HepG2 (cell line): ENCODE measurements around the gene DNAJC15. TPM values are rescaled to one million over a fixed set of nuclear protein-coding genes. Genes with fewer than 3 reads are reported as not detected.

Experiments used
- ATAC-seq: fragments of 200-7000 bp; cut with Tn5 transposase; 3 replicates; pipeline ENCODE4 v1.9.1; 2020; ENCODE audit warnings: mild to moderate bottlenecking, moderate library complexity
- BruUV-seq: library from RNA; stranded (reverse); fragments of 400-500 nt; replicated peaks from 2 replicates; lab custom pipeline; 2021; lab: Mats Ljungman, UMichigan
- CTCF ChIA-PET: fragments of 300-600 bp; formaldehyde crosslinking; extraction: SDS; loops from one replicate; lab custom pipeline; 2021; ENCODE audit warnings: low total read pairs, inconsistent platforms, low intra/inter-chr PET ratio; lab: Yijun Ruan, JAX
- POLR2A ChIA-PET: fragments of 350-600 bp; sonication (Branson Sonifier 250); formaldehyde crosslinking; loops from one replicate; lab custom pipeline; 2020; ENCODE audit warnings: antibody characterized with exemption, inconsistent platforms; lab: Yijun Ruan, JAX
- DNase-seq: peaks from one replicate; pipeline ENCODE4 v3.0.0-alpha.2; 2015; ENCODE audit warnings: low spot score
- FAIRE-seq: peaks from 3 replicates; lab custom pipeline; 2011; peaks lifted over from hg19 to GRCh38; lab: Jason Lieb, UNC
- H2AFZ ChIP-seq: one replicate; pipeline ENCODE4 v1.6.1; 2011; ENCODE audit warnings: low read length, inconsistent platforms
- H3K27ac ChIP-seq: fragments of 300-600 bp; 3 replicates; pipeline ENCODE4 v1.8.0; 2011; ENCODE audit warnings: mixed run types, mild to moderate bottlenecking, mixed read lengths, low read length, inconsistent platforms; ENCODE audit not compliant: insufficient read depth; ENCODE audit errors: extremely low read length
- H3K27me3 ChIP-seq, 2 experiments: fragments of 200-600 bp in 1 of 2; 2 replicates in 1 of 2; 3 replicates in 1 of 2; pipeline versions ENCODE4 v1.6.0 to v1.8.0; 2011; ENCODE audit warnings: low read length in 2 of 2, mild to moderate bottlenecking in 2 of 2, moderate library complexity in 2 of 2, inconsistent platforms in 1 of 2; ENCODE audit not compliant: insufficient read depth in 2 of 2, control insufficient read depth in 1 of 2
- H3K36me3 ChIP-seq, 2 experiments: fragments of 200-600 bp in 1 of 2; replicated peaks in 1 of 2; 2 replicates in 1 of 2; 3 replicates in 1 of 2; pipeline versions ENCODE4 v1.5.1 to v1.8.0; 2011; ENCODE audit warnings: low read length in 2 of 2, inconsistent platforms in 1 of 2; ENCODE audit not compliant: insufficient read depth in 2 of 2, control insufficient read depth in 1 of 2
- H3K4me1 ChIP-seq: 2 replicates; pipeline ENCODE4 v1.5.1; 2012; ENCODE audit warnings: low read length, inconsistent platforms; ENCODE audit not compliant: insufficient read depth
- H3K4me2 ChIP-seq: 2 replicates; pipeline ENCODE4 v1.6.0; 2011; ENCODE audit warnings: low read depth, low read length, inconsistent platforms
- H3K4me3 ChIP-seq, 3 experiments: fragments of 200-600 bp in 1 of 3; sonication (generic), shearing (Covaris generic) in 1 of 3; replicated peaks in 1 of 3; 2 replicates each; pipeline ENCODE4 v1.5.1; 2011 to 2016; ENCODE audit warnings: low read length in 3 of 3, inconsistent platforms in 2 of 3, low read depth in 2 of 3, mild to moderate bottlenecking in 2 of 3, control low read depth in 1 of 3, mixed read lengths in 1 of 3; ENCODE audit not compliant: insufficient read depth in 1 of 3
- H3K79me2 ChIP-seq: one replicate; pipeline ENCODE4 v1.6.1; 2011; ENCODE audit warnings: low read length, inconsistent platforms; ENCODE audit not compliant: insufficient read depth
- H3K9ac ChIP-seq: 2 replicates; pipeline ENCODE4 v1.6.0; 2011; ENCODE audit warnings: mild to moderate bottlenecking, low read depth, low read length, inconsistent platforms; ENCODE audit not compliant: insufficient read depth
- H3K9me3 ChIP-seq: 2 replicates; pipeline ENCODE4 v1.5.1; 2012; ENCODE audit warnings: mild to moderate bottlenecking, low read length
- H4K20me1 ChIP-seq: 2 replicates; pipeline ENCODE4 v1.6.0; 2011; ENCODE audit warnings: inconsistent platforms, mild to moderate bottlenecking, low read length, moderate library complexity; ENCODE audit not compliant: insufficient read depth
- ARHGAP35 ChIP-seq: sonication (generic); formaldehyde crosslinking; IDR thresholded peaks from 2 replicates; pipeline ENCODE4 v1.9.0; 2022; ENCODE audit warnings: mild to moderate bottlenecking, inconsistent platforms, moderate library complexity, missing genetic modification reagents, borderline replicate concordance
- ASH2L ChIP-seq: fragments of 300-600, 200-600 bp; sonication (generic); IDR thresholded peaks from 2 replicates; pipeline ENCODE4 v1.7.0; 2017; ENCODE audit warnings: low read depth, mild to moderate bottlenecking, moderate library complexity, mixed read lengths, low read length; ENCODE audit not compliant: insufficient read length
- BHLHE40 ChIP-seq: IDR thresholded peaks from 2 replicates; pipeline ENCODE4 v1.6.1; 2011; ENCODE audit warnings: low read length, improper control_type of control experiment
- BORCS8-MEF2B ChIP-seq: sonication (generic); formaldehyde crosslinking; IDR thresholded peaks from 2 replicates; pipeline ENCODE4 v1.8.0; 2022; ENCODE audit warnings: mild to moderate bottlenecking, missing genetic modification reagents
- GZF1 ChIP-seq: sonication (generic); formaldehyde crosslinking; IDR thresholded peaks from 2 replicates; pipeline ENCODE4 v1.5.1; 2020; ENCODE audit warnings: mild to moderate bottlenecking, missing genetic modification reagents
- HCFC1 ChIP-seq: fragments of 150-350 bp; IDR thresholded peaks from 2 replicates; pipeline ENCODE4 v1.6.1; 2014; ENCODE audit warnings: low read depth, low read length
- KLF15 ChIP-seq: sonication (generic); formaldehyde crosslinking; IDR thresholded peaks from 2 replicates; pipeline ENCODE4 v1.8.1; 2023; ENCODE audit warnings: borderline replicate concordance, mild to moderate bottlenecking, inconsistent platforms, missing genetic modification reagents, mixed read lengths
- MEF2D ChIP-seq: sonication (generic); formaldehyde crosslinking; IDR thresholded peaks from 2 replicates; pipeline ENCODE4 v1.5.1; 2020; ENCODE audit warnings: mild to moderate bottlenecking, missing genetic modification reagents
- NFIC ChIP-seq: IDR thresholded peaks from 2 replicates; pipeline ENCODE4 v1.6.1; 2012; ENCODE audit warnings: mild to moderate bottlenecking, low read length, inconsistent platforms
- SMAD9 ChIP-seq: sonication (generic); formaldehyde crosslinking; IDR thresholded peaks from 2 replicates; pipeline ENCODE4 v1.5.1; 2020; ENCODE audit warnings: mild to moderate bottlenecking, missing genetic modification reagents
- ZNF263 ChIP-seq: sonication (generic); formaldehyde crosslinking; IDR thresholded peaks from 2 replicates; pipeline ENCODE4 v1.4.0; 2020; ENCODE audit warnings: missing genetic modification reagents
- ZNF619 ChIP-seq: sonication (generic); formaldehyde crosslinking; IDR thresholded peaks from 2 replicates; pipeline ENCODE4 v1.4.0; 2020; ENCODE audit warnings: mild to moderate bottlenecking, missing genetic modification reagents
- ZNF660 ChIP-seq: sonication (generic); formaldehyde crosslinking; IDR thresholded peaks from 2 replicates; pipeline ENCODE4 v1.5.1; 2020; ENCODE audit warnings: mild to moderate bottlenecking, low read depth, missing genetic modification reagents, borderline replicate concordance
- WGBS: methylation state at CpG from one replicate; pipeline ENCODE4 v1.1.6; 2017; ENCODE audit warnings: low lambda C conversion rate; 5-methylcytosine and 5-hydroxymethylcytosine counted together
- in situ Hi-C: cut with HindIII; loops from 2 replicates; pipeline ENCODE4 v1.10.0; 2017; ENCODE audit warnings: low pct_unique_long_range_greater_than_20kb; ENCODE audit not compliant: extremely low pct_ligation_motif_present
- intact Hi-C: fragments of 100-400 bp; cut with micrococcal nuclease; formaldehyde crosslinking; loops from one replicate; pipeline ENCODE4 v1.10.0; 2022; ENCODE audit not compliant: unreplicated experiment
- polyA plus RNA-seq, 8 experiments: library from polyadenylated mRNA; depleted of rRNA in 3 of 8; stranded (reverse) in 7 of 8; unstranded in 1 of 8; fragments of >200 nt; fragmentation: Illumina TruSeq in 4 of 8; extraction: Trizol in 4 of 8; gene quantifications; 2 replicates each; pipeline versions ENCODE4 v1.2.1 to v1.2.3, GENCODE V29; 2011 to 2016; ENCODE audit warnings: low read depth in 4 of 8, missing spikeins in 1 of 8, mixed read lengths in 1 of 8; ENCODE audit not compliant: insufficient read depth in 1 of 8
- total RNA-seq, 5 experiments: library from RNA; depleted of rRNA; stranded (reverse); fragments of >200 nt; fragmentation: Illumina TruSeq; extraction: Trizol; gene quantifications; 2 replicates each; pipeline ENCODE4 v1.2.3, GENCODE V29; 2016; ENCODE audit warnings: low read depth in 1 of 5
- TF ChIP-seq, protein P1 (sequence below): sonication (generic); formaldehyde crosslinking; IDR thresholded peaks from 2 replicates; pipeline ENCODE4 v1.4.0; 2020; ENCODE audit warnings: missing genetic modification reagents
- TF ChIP-seq, protein P2 (sequence below): IDR thresholded peaks from 2 replicates; pipeline ENCODE4 v1.6.1; 2012; ENCODE audit warnings: low read depth, low read length, improper control_type of control experiment
- TF ChIP-seq, protein P3 (sequence below): sonication (generic); formaldehyde crosslinking; conservative IDR thresholded peaks from 2 replicates; pipeline ENCODE4 v1.8.0; 2022; ENCODE audit warnings: missing genetic modification reagents

DNAJC15 gene
- total and polyA plus RNA-seq, 2 of the 13 experiments (the other 11 are each of a cell fraction or from before 2014, with no cell fraction given): 23.0 to 31.9 TPM

DNA sequence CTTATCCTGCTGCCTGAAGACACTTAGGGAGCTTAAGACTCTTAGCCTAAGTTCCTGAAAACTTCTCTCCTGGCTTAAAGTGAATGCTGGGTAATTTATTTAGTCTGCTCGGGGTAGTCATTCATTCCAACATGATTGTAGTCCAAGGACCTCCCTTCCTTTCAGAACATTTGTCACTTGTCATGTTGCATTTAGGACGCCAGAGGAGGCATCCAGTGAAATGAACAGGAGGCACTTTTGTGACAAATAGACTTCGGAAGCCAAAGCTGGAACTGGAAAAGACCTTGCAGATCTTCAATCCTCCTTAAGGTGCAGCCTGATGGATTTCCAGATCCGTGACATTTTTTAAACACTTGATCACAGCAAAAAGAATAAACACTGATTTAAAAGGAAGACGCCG, 95.1 kb downstream of the DNAJC15 start:
- intact Hi-C loops: no loop called here
- TF ChIP-seq, protein P1, sequence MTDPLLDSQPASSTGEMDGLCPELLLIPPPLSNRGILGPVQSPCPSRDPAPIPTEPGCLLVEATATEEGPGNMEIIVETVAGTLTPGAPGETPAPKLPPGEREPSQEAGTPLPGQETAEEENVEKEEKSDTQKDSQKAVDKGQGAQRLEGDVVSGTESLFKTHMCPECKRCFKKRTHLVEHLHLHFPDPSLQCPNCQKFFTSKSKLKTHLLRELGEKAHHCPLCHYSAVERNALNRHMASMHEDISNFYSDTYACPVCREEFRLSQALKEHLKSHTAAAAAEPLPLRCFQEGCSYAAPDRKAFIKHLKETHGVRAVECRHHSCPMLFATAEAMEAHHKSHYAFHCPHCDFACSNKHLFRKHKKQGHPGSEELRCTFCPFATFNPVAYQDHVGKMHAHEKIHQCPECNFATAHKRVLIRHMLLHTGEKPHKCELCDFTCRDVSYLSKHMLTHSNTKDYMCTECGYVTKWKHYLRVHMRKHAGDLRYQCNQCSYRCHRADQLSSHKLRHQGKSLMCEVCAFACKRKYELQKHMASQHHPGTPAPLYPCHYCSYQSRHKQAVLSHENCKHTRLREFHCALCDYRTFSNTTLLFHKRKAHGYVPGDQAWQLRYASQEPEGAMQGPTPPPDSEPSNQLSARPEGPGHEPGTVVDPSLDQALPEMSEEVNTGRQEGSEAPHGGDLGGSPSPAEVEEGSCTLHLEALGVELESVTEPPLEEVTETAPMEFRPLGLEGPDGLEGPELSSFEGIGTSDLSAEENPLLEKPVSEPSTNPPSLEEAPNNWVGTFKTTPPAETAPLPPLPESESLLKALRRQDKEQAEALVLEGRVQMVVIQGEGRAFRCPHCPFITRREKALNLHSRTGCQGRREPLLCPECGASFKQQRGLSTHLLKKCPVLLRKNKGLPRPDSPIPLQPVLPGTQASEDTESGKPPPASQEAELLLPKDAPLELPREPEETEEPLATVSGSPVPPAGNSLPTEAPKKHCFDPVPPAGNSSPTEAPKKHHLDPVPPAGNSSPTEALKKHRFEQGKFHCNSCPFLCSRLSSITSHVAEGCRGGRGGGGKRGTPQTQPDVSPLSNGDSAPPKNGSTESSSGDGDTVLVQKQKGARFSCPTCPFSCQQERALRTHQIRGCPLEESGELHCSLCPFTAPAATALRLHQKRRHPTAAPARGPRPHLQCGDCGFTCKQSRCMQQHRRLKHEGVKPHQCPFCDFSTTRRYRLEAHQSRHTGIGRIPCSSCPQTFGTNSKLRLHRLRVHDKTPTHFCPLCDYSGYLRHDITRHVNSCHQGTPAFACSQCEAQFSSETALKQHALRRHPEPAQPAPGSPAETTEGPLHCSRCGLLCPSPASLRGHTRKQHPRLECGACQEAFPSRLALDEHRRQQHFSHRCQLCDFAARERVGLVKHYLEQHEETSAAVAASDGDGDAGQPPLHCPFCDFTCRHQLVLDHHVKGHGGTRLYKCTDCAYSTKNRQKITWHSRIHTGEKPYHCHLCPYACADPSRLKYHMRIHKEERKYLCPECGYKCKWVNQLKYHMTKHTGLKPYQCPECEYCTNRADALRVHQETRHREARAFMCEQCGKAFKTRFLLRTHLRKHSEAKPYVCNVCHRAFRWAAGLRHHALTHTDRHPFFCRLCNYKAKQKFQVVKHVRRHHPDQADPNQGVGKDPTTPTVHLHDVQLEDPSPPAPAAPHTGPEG (CRISPR knock-in tag): no peak
- TF ChIP-seq, protein P2, sequence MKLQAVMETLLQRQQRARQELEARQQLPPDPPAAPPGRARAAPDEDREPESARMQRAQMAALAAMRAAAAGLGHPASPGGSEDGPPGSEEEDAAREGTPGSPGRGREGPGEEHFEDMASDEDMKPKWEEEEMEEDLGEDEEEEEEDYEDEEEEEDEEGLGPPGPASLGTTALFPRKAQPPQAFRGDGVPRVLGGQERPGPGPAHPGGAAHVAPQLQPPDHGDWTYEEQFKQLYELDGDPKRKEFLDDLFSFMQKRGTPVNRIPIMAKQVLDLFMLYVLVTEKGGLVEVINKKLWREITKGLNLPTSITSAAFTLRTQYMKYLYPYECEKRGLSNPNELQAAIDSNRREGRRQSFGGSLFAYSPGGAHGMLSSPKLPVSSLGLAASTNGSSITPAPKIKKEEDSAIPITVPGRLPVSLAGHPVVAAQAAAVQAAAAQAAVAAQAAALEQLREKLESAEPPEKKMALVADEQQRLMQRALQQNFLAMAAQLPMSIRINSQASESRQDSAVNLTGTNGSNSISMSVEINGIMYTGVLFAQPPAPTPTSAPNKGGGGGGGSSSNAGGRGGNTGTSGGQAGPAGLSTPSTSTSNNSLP: no peak
- TF ChIP-seq ZNF263 (CRISPR knock-in tag): no peak
- TF ChIP-seq KLF15 (CRISPR knock-in tag): no peak
- no peak for TF ChIP-seq ZNF619 (CRISPR knock-in tag)
- TF ChIP-seq ARHGAP35 (CRISPR knock-in tag): no peak
- no peak for TF ChIP-seq SMAD9 (CRISPR knock-in tag)
- TF ChIP-seq BHLHE40: no peak
- TF ChIP-seq, protein P3, sequence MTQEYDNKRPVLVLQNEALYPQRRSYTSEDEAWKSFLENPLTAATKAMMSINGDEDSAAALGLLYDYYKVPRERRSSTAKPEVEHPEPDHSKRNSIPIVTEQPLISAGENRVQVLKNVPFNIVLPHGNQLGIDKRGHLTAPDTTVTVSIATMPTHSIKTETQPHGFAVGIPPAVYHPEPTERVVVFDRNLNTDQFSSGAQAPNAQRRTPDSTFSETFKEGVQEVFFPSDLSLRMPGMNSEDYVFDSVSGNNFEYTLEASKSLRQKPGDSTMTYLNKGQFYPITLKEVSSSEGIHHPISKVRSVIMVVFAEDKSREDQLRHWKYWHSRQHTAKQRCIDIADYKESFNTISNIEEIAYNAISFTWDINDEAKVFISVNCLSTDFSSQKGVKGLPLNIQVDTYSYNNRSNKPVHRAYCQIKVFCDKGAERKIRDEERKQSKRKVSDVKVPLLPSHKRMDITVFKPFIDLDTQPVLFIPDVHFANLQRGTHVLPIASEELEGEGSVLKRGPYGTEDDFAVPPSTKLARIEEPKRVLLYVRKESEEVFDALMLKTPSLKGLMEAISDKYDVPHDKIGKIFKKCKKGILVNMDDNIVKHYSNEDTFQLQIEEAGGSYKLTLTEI (CRISPR knock-in tag): no peak
- no peak for TF ChIP-seq ZNF660 (CRISPR knock-in tag)
- TF ChIP-seq MEF2D (CRISPR knock-in tag): no peak
- no peak for TF ChIP-seq GZF1
- TF ChIP-seq NFIC: no peak
- no peak for TF ChIP-seq HCFC1
- TF ChIP-seq ASH2L: no peak
- no peak for TF ChIP-seq BORCS8-MEF2B (CRISPR knock-in tag)
- peaks cover 6% of the 10 kb centered on the region for H3K4me1 ChIP-seq
- WGBS: 50% methylated on average over 6 of the region's 6 CpGs
- H3K4me2 ChIP-seq: no peak overlapping the region
- H4K20me1 ChIP-seq: no peaks in the 10 kb centered on the region
- no peaks in the 10 kb centered on the region for H3K27me3 ChIP-seq
- DNase-seq (no peak), ATAC-seq (no peak), FAIRE-seq (no peak)
- H3K9me3 ChIP-seq: no peaks in the 10 kb centered on the region
- POLR2A ChIA-PET: no interaction called here
- H3K27ac ChIP-seq: no peak overlapping the region
- CTCF ChIA-PET: no interaction called here
- no peak overlapping the region for H2AFZ ChIP-seq
- BruUV-seq: no TSS peak
- no peak overlapping the region for H3K9ac ChIP-seq
- in situ Hi-C loops: no loop called here
- no peaks in the 10 kb centered on the region for H3K79me2 ChIP-seq
- no peak overlapping the region for H3K4me3 ChIP-seq
- no peaks in the 10 kb centered on the region for H3K36me3 ChIP-seq
